H1 (cell line): ENCODE measurements around the gene POLR3F. TPM values are rescaled to one million over a fixed set of nuclear protein-coding genes. Genes with fewer than 3 reads are reported as not detected.
A peak's percentile ranks its signal among the peaks of the same experiment; 100 is the strongest.

ENCODE experiments used
- CTCF ChIA-PET: fragments of 300-600 bp; sonication (Branson Sonifier 250); formaldehyde crosslinking; loops from one replicate; lab custom pipeline; 2021; ENCODE audit not compliant: partially characterized antibody; lab: Charles Lee
- POLR2A ChIA-PET: fragments of 300-600 bp; sonication (Branson Sonifier 250); formaldehyde crosslinking; loops from one replicate; lab custom pipeline; 2021; ENCODE audit warnings: inconsistent platforms; ENCODE audit not compliant: partially characterized antibody; lab: Charles Lee
- DNase-seq, 2 experiments: peaks; one replicate each; pipeline versions ENCODE4 v3.0.0 to v3.0.0-alpha.2; 2010 to 2022; ENCODE audit warnings: low spot score in 2 of 2, low read depth in 1 of 2, mixed read lengths in 1 of 2
- FAIRE-seq: peaks from 2 replicates; lab custom pipeline; 2011; peaks lifted over from hg19 to GRCh38; lab: Jason Lieb, UNC
- H2AFZ ChIP-seq: 2 replicates; pipeline ENCODE4 v1.8.1; 2012; ENCODE audit warnings: low read length, inconsistent platforms
- H2AK5ac ChIP-seq: 2 replicates; pipeline ENCODE4 v1.6.1; 2013; ENCODE audit warnings: low read depth, low read length
- H2BK120ac ChIP-seq: replicated peaks from 2 replicates; pipeline ENCODE3; 2013; ENCODE audit warnings: low read depth, low read length, inconsistent platforms
- H2BK12ac ChIP-seq: 2 replicates; pipeline ENCODE4 v1.6.1; 2013; ENCODE audit warnings: low read depth, low read length
- H2BK15ac ChIP-seq: 2 replicates; pipeline ENCODE4 v1.6.1; 2013; ENCODE audit warnings: low read length
- H2BK20ac ChIP-seq: 2 replicates; pipeline ENCODE4 v1.6.1; 2013; ENCODE audit warnings: low read length
- H2BK5ac ChIP-seq: 2 replicates; pipeline ENCODE4 v1.6.1; 2013; ENCODE audit warnings: low read depth, low read length
- H3K14ac ChIP-seq: 2 replicates; pipeline ENCODE4 v1.6.1; 2013; ENCODE audit warnings: inconsistent platforms; ENCODE audit not compliant: insufficient read length
- H3K18ac ChIP-seq: 2 replicates; pipeline ENCODE4 v1.6.1; 2013; ENCODE audit warnings: low read length; ENCODE audit errors: extremely low read depth
- H3K23ac ChIP-seq: 2 replicates; pipeline ENCODE4 v1.6.1; 2013; ENCODE audit warnings: inconsistent platforms; ENCODE audit not compliant: insufficient read length
- H3K23me2 ChIP-seq: 2 replicates; pipeline ENCODE4 v1.6.1; 2013; ENCODE audit warnings: low read depth, low read length
- H3K27ac ChIP-seq: 2 replicates; pipeline ENCODE4 v1.6.1; 2011; ENCODE audit warnings: low read depth, low read length, inconsistent platforms
- H3K27me3 ChIP-seq, 4 experiments: replicated peaks in 1 of 4; 1 replicate in 1 of 4; 2 replicates in 3 of 4; pipeline versions ENCODE4 v1.6.1 to v1.8.1; 2011 to 2013; ENCODE audit warnings: low read length in 3 of 4, mild to moderate bottlenecking in 3 of 4, inconsistent platforms in 2 of 4, mixed read lengths in 2 of 4, moderate library complexity in 1 of 4; ENCODE audit not compliant: control insufficient read depth in 3 of 4, insufficient read depth in 3 of 4; ENCODE audit errors: extremely low read depth in 1 of 4
- H3K36me3 ChIP-seq, 4 experiments: 2 replicates each; pipeline versions ENCODE4 v1.6.1 to v1.8.1; 2011 to 2013; ENCODE audit warnings: mild to moderate bottlenecking in 4 of 4, low read length in 3 of 4, moderate library complexity in 2 of 4, control low read depth in 1 of 4, inconsistent platforms in 1 of 4; ENCODE audit not compliant: insufficient read depth in 4 of 4, control insufficient read depth in 2 of 4
- H3K4ac ChIP-seq: replicated peaks from 2 replicates; pipeline ENCODE3; 2013; ENCODE audit warnings: low read length, low read depth, mixed read lengths, inconsistent platforms; ENCODE audit not compliant: insufficient read length
- H3K4me1 ChIP-seq, 4 experiments: replicated peaks in 1 of 4; 1 replicate in 1 of 4; 2 replicates in 3 of 4; pipeline versions ENCODE4 v1.6.1 to v1.8.1; 2011 to 2013; ENCODE audit warnings: low read length in 3 of 4, inconsistent platforms in 2 of 4, mixed read lengths in 1 of 4; ENCODE audit not compliant: insufficient read depth in 4 of 4, control insufficient read depth in 3 of 4
- H3K4me2 ChIP-seq, 2 experiments: 2 replicates each; pipeline versions ENCODE4 v1.6.1 to v1.8.1; 2011 to 2013; ENCODE audit warnings: low read depth in 2 of 2, low read length in 2 of 2, control low read depth in 1 of 2, inconsistent platforms in 1 of 2, mild to moderate bottlenecking in 1 of 2; ENCODE audit not compliant: insufficient read depth in 1 of 2
- H3K4me3 ChIP-seq, 4 experiments: fragments of 200-600, 300-600 bp in 1 of 4; sonication (generic), shearing (Covaris generic), sonication (Bioruptor Twin) in 1 of 4; 2 replicates each; pipeline versions ENCODE4 v1.5.1 to v1.8.1; 2011 to 2016; ENCODE audit warnings: low read length in 4 of 4, low read depth in 3 of 4, control low read depth in 2 of 4, inconsistent platforms in 2 of 4, mild to moderate bottlenecking in 2 of 4, mixed read lengths in 1 of 4, moderate library complexity in 1 of 4; ENCODE audit not compliant: insufficient read depth in 2 of 4; ENCODE audit errors: extremely low read depth in 1 of 4
- H3K56ac ChIP-seq: replicated peaks from 2 replicates; pipeline ENCODE3; 2013; ENCODE audit warnings: low read depth, mild to moderate bottlenecking, mixed read lengths, low read length, inconsistent platforms; ENCODE audit not compliant: insufficient read length
- H3K79me1 ChIP-seq: 2 replicates; pipeline ENCODE4 v1.6.1; 2013; ENCODE audit warnings: low read depth, low read length, control low read depth
- H3K79me2 ChIP-seq, 2 experiments: 2 replicates each; pipeline versions ENCODE4 v1.6.1 to v1.8.1; 2012 to 2013; ENCODE audit warnings: low read length in 2 of 2, mild to moderate bottlenecking in 2 of 2, inconsistent platforms in 1 of 2; ENCODE audit not compliant: insufficient read depth in 2 of 2, control insufficient read depth in 1 of 2
- H3K9ac ChIP-seq, 4 experiments: replicated peaks in 1 of 4; 1 replicate in 1 of 4; 2 replicates in 3 of 4; pipeline versions ENCODE4 v1.6.1 to v1.8.1; 2011 to 2013; ENCODE audit warnings: low read depth in 3 of 4, low read length in 3 of 4, control low read depth in 2 of 4, mild to moderate bottlenecking in 2 of 4, moderate library complexity in 2 of 4, inconsistent platforms in 1 of 4; ENCODE audit errors: extremely low read depth in 1 of 4
- H3K9me3 ChIP-seq, 2 experiments: 2 replicates each; pipeline versions ENCODE4 v1.6.1 to v1.8.1; 2012 to 2013; ENCODE audit warnings: mild to moderate bottlenecking in 2 of 2, moderate library complexity in 2 of 2, control low read depth in 1 of 2, inconsistent platforms in 1 of 2, low read depth in 1 of 2, low read length in 1 of 2, mixed read lengths in 1 of 2; ENCODE audit not compliant: insufficient read depth in 2 of 2
- H4K20me1 ChIP-seq, 2 experiments: replicated peaks in 1 of 2; 2 replicates each; pipeline versions ENCODE3 to v1.8.1; 2011 to 2013; ENCODE audit warnings: inconsistent platforms in 2 of 2, low read length in 2 of 2, mild to moderate bottlenecking in 1 of 2; ENCODE audit not compliant: insufficient read depth in 2 of 2, control insufficient read depth in 1 of 2
- H4K5ac ChIP-seq: 2 replicates; pipeline ENCODE4 v1.6.1; 2013; ENCODE audit warnings: low read length, low read depth, mixed read lengths, inconsistent platforms; ENCODE audit not compliant: insufficient read length
- H4K8ac ChIP-seq: 2 replicates; pipeline ENCODE4 v1.8.0; 2013; ENCODE audit warnings: mild to moderate bottlenecking, moderate library complexity, low read length, inconsistent platforms; ENCODE audit not compliant: insufficient read depth; ENCODE audit errors: extremely low read depth
- H4K91ac ChIP-seq: replicated peaks from 2 replicates; pipeline ENCODE3; 2013; ENCODE audit warnings: low read length, mixed read lengths, inconsistent platforms; ENCODE audit not compliant: insufficient read length
- CTBP2 ChIP-seq: IDR thresholded peaks from 2 replicates; pipeline ENCODE4 v1.7.0; 2011; ENCODE audit warnings: borderline replicate concordance, mild to moderate bottlenecking, moderate library complexity, mixed read lengths, low read length; ENCODE audit not compliant: insufficient read depth, insufficient read length
- CTCF ChIP-seq, 3 experiments: IDR thresholded peaks; 1 replicate in 2 of 3; 2 replicates in 1 of 3; pipeline versions ENCODE4 v1.5.1 to v1.6.1; 2011; ENCODE audit warnings: low read length in 3 of 3, mild to moderate bottlenecking in 3 of 3, inconsistent platforms in 2 of 3, low read depth in 1 of 3, moderate library complexity in 1 of 3; ENCODE audit not compliant: insufficient read depth in 1 of 3; ENCODE audit errors: control extremely low read depth in 1 of 3
- SP2 ChIP-seq: IDR thresholded peaks from 2 replicates; pipeline ENCODE4 v1.6.1; 2012; ENCODE audit warnings: mild to moderate bottlenecking, low read length, inconsistent platforms
- TAF7 ChIP-seq: optimal IDR thresholded peaks from 2 replicates; pipeline ENCODE3; 2011; ENCODE audit warnings: low read depth, mild to moderate bottlenecking, inconsistent platforms, low read length, moderate library complexity, borderline replicate concordance
- TCF12 ChIP-seq: IDR thresholded peaks from 2 replicates; pipeline ENCODE4 v1.6.1; 2011; ENCODE audit warnings: low read depth, mild to moderate bottlenecking, low read length
- polyA plus RNA-seq, 7 experiments: library from polyadenylated mRNA; depleted of rRNA in 3 of 7; stranded (reverse) in 5 of 7; unstranded in 2 of 7; fragments of >200 nt in 5 of 7; fragments of 200-250 nt in 2 of 7; gene quantifications; 1 replicate in 5 of 7; 2 replicates in 1 of 7; 4 replicates in 1 of 7; pipeline versions ENCODE4 v1.2.1 to v1.2.3, GENCODE V29; 2011 to 2013; ENCODE audit warnings: missing spikeins in 2 of 7, mixed read lengths in 2 of 7
- total RNA-seq: library from RNA; stranded (reverse); fragmentation: NEBNext Ultra II Directional; extraction: Animal tissue kit (Norgen Biotek cat#: 25700); gene quantifications from 2 replicates; pipeline ENCODE4 v1.2.1, GENCODE V29; 2021

Gene POLR3F
- total and polyA plus RNA-seq, 2 of the 8 experiments (the other 6 are each of a cell fraction or from before 2014, with no cell fraction given): 5.7 to 14.0 TPM

DNA sequence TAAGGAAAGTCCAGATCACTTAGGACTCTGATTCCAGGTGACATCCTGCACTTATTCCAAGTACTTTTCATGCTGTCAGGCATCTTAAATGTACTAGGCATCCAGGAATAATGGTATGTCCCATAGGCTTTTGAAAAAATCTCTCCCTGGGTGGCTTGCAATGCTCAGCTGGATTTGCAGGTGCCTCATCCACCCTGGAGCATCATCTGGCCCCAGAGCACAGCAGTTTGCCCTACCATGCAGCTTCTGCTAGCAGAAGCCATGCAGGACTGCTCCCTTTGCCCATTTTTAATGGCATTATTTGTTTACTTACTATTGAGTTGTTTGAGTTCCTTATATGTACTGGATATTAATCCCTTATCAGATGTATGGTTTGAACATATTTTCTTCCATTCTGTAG is 45.6 kb upstream of the POLR3F start:
- Histone ChIP-seq H3K79me2 (no peaks in the 10 kb centered on the region), H3K23me2 (no peaks in the 10 kb centered on the region), H3K9me3 (no peaks in the 10 kb centered on the region), H2BK15ac (no peak overlapping the region), H3K4me2 (no peak overlapping the region), H3K18ac (no peak overlapping the region), H3K79me1 (no peaks in the 10 kb centered on the region), H3K27ac (no peak overlapping the region), H2BK120ac (no peak overlapping the region), H2BK5ac (no peak overlapping the region), H2BK12ac (no peak overlapping the region), H2BK20ac (no peak overlapping the region), H4K91ac (no peak overlapping the region), H4K20me1 (no peaks in the 10 kb centered on the region), H3K9ac (no peak overlapping the region), H3K23ac (no peak overlapping the region), H3K4ac (no peak overlapping the region), H2AK5ac (no peak overlapping the region), H3K4me1 (peaks cover 0 to 6% (median 0%) of the 10 kb centered on the region in 4 experiments; a peak in 1 of 7 replicates), H3K36me3 (no peaks in the 10 kb centered on the region), H3K14ac (no peak overlapping the region), H4K5ac (no peak overlapping the region), H3K4me3 (no peak overlapping the region), H4K8ac (no peak overlapping the region), H2AFZ (no peak overlapping the region), H3K56ac (no peak overlapping the region), H3K27me3 (no peaks in the 10 kb centered on the region)
- DNase-seq (no peak), FAIRE-seq (peak; percentile 7)
- TF ChIP-seq SP2 (no peak), TAF7 (no peak), TCF12 (0 out of 2 replicates have a peak, but pooled peaks have one; percentile 56), CTCF (IDR thresholded peaks at IDR 0.05; ENCODE audit: control extremely low read depth in 1 of 3, insufficient read depth in 1 of 3, low read depth in 1 of 3, low read length in 3 of 3) (no peak), CTBP2 (no peak)
- ChIA-PET CTCF (no interaction called here), POLR2A (interaction anchor here (1.4 kb wide), 1 partner anchor 46 kb away, joined by 3 read pairs; the partner anchor contains the start of genes DZANK1 and POLR3F)
